SKM-1 (cell line): ENCODE results near the gene AHDC1.

Experiments
- DNase-seq: peaks from one replicate; lab custom pipeline; 2025; ENCODE audit not compliant: unreplicated experiment; lab: John Stamatoyannopoulos, UW

Gene AHDC1

GRCh38 chr1:27536010-27536757 is 67.8 kb downstream of the AHDC1 start:
- no peak for DNase-seq

GRCh38 chr1:27535386-27535785 is 68.6 kb downstream of the AHDC1 start:
- no peak for DNase-seq

GRCh38 chr1:27531959-27532685 is 71.8 kb downstream of the AHDC1 start:
- DNase-seq: no peak

GRCh38 chr1:27530192-27530591 is 73.8 kb downstream of the AHDC1 start:
- no peak for DNase-seq

GRCh38 chr1:27529704-27530018 is 74.3 kb downstream of the AHDC1 start:
- DNase-seq: no peak

- DNase-seq: no peak
Observed at GRCh38 chr1:27528818-27529703, 74.9 kb downstream of the AHDC1 start.

GRCh38 chr1:27527890-27528817 is 75.8 kb downstream of the AHDC1 start:
- DNase-seq: no peak

GRCh38 chr1:27527223-27527889 is 76.6 kb downstream of the AHDC1 start:
- no peak for DNase-seq

GRCh38 chr1:27526569-27527222 is 77.2 kb downstream of the AHDC1 start:
- no peak for DNase-seq

GRCh38 chr1:27525296-27526272 is 78.4 kb downstream of the AHDC1 start:
- DNase-seq: peak; percentile 90

- no peak for DNase-seq
Observed at GRCh38 chr1:27523337-27524020, 80.5 kb downstream of the AHDC1 start.

GRCh38 chr1:27522432-27523336 is 81.3 kb downstream of the AHDC1 start:
- no peak for DNase-seq

- no peak for DNase-seq
Observed at GRCh38 chr1:27521861-27522431, 82.0 kb downstream of the AHDC1 start.

- no peak for DNase-seq
Observed at GRCh38 chr1:27521336-27521831, 82.6 kb downstream of the AHDC1 start.

- no peak for DNase-seq
Observed at GRCh38 chr1:27520651-27521050, 83.3 kb downstream of the AHDC1 start.
